HG02885 (cell line): ENCODE measurements around the gene ABCA13.
"Not testable (repeated sequence)": the region's sequence is repeated elsewhere in the genome, so short reads cannot be mapped to it uniquely, and the experiment has no call there.

Experiments used
- ATAC-seq: cut with Tn5 transposase; IDR thresholded peaks from one replicate; pipeline ENCODE4 v1.9.1; 2021; ENCODE audit warnings: mild to moderate bottlenecking; ENCODE audit not compliant: unreplicated experiment, poor library complexity

ABCA13 gene

DNA sequence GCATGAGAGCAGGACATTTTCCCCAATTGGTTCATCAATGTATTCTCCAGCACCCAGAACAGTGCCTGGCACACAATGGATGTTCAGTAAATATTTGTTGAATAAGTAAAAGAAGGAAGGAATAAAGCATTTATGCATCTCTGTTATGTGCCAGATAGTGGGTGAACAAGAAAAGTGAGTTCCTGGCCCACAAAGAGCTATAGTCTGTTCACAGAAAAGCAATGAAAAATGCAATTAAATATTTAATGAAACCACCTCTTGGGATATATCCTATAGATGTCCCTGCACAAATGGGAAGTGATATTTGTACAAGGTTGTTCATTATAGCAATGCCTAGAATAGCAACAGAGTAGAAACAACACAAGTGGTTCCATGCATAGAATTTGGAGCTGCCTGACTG lies 2.1 kb downstream of the ABCA13 start:
- no peak for ATAC-seq

GRCh38 chr7:48173756-48174382 lies 2.6 kb downstream of the ABCA13 start:
- ATAC-seq: no peak

GRCh38 chr7:48175019-48175418 lies 3.8 kb downstream of the ABCA13 start:
- ATAC-seq: no peak

DNA sequence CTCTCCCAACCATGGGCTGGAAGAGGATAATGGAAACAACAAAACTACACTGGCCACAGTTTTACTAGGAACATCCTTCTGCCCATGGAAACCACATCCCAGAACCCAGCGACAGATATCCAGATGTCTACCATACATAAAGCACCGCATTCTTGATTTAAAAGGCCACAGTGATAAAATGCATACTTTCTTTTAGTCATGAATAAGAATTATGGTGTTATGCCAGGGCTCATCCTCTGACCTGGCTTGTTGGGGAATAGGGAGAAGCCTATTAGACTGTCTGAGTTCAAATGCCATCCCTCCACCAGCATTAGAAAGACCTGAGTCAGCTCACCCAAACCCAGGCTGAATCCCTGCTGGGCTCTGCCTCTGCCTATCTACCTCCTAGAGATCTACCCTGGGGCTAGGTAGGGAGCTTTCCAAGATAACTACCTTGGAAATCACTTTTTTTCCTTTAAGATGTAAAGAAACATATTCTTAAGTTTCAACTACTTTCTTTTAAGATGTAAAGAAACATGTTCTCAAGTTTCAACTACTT lies 5.2 kb downstream of the ABCA13 start:
- no peak for ATAC-seq

DNA sequence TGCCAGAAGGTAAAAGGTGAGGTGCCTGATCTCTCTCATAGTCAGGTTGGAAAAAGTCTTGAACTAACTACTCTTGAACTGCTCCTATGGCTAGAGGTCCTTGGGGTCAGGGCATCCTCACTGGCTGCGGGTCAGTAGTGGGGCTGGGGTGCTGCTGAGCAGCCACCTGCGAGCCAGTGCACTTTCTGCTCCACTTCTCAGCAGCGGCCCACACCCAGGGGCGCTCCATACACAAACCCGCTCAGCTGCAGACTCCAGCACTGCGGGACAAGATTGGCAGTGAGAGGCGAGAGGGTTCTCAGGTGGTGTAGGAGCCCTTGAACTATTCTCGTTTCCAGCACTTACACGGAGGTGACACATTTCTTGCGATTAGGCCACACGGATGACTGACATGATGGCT lies 6.0 kb downstream of the ABCA13 start:
- ATAC-seq: no peak

- ATAC-seq: no peak
Observed at GRCh38 chr7:48179496-48180030, 8.3 kb downstream of the ABCA13 start.

DNA sequence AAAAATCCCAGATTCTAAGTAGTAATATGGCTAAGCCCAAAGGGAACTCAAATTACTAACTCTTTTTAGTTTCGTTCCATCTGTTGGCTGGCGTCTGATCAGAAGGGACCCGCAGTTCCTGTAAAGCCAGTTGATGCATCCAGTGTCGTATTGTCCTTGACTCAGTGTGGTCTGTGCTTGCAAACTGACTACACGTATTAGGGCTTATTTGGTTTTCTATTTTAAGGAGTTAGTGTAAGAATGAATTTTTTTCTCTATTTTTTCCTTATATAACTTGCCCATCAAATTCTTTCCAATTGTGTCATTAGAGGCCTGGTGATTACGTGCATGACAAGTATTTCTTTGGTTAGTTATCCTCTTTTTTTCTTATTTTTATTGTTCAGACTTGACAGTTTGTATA lies 9.7 kb downstream of the ABCA13 start:
- ATAC-seq: no peak

GRCh38 chr7:48182718-48183369 lies 11.6 kb downstream of the ABCA13 start:
- no peak for ATAC-seq

- ATAC-seq: no peak
Observed at GRCh38 chr7:48183370-48183743, 12.1 kb downstream of the ABCA13 start.

- ATAC-seq: no peak
Observed at GRCh38 chr7:48183965-48184364, 12.7 kb downstream of the ABCA13 start.

- ATAC-seq: no peak
Observed at GRCh38 chr7:48188776-48189520, 17.7 kb downstream of the ABCA13 start.

GRCh38 chr7:48192996-48193395 lies 21.7 kb downstream of the ABCA13 start:
- no peak for ATAC-seq

GRCh38 chr7:48193421-48193820 lies 22.2 kb downstream of the ABCA13 start:
- no peak for ATAC-seq

- ATAC-seq: not testable (repeated sequence)
Observed at GRCh38 chr7:48200946-48201589, 29.8 kb downstream of the ABCA13 start.

GRCh38 chr7:48202916-48203315 lies 31.7 kb downstream of the ABCA13 start:
- not testable (repeated sequence) for ATAC-seq

GRCh38 chr7:48207155-48207675 lies 36.0 kb downstream of the ABCA13 start:
- no peak for ATAC-seq

- no peak for ATAC-seq
Observed at GRCh38 chr7:48209004-48209600, 37.8 kb downstream of the ABCA13 start.

- ATAC-seq: no peak
Observed at GRCh38 chr7:48213226-48213625, 42.0 kb downstream of the ABCA13 start.

GRCh38 chr7:48217266-48217665 lies 46.0 kb downstream of the ABCA13 start:
- no peak for ATAC-seq

- no peak for ATAC-seq
Observed at GRCh38 chr7:48217753-48218152, 46.5 kb downstream of the ABCA13 start.
